CD4-positive, alpha-beta T cell treated with Interleukin-6 for 4 hours (primary cell): Measurements from ENCODE around the gene ZDHHC24.
"Not testable (repeated sequence)": the region's sequence is repeated elsewhere in the genome, so short reads cannot be mapped to it uniquely, and the experiment has no call there.

Experiments used
- DNase-seq: peaks from one replicate; pipeline ENCODE4 v3.0.0-alpha.2; 2020; ENCODE audit warnings: mixed read lengths

The ZDHHC24 gene

DNA sequence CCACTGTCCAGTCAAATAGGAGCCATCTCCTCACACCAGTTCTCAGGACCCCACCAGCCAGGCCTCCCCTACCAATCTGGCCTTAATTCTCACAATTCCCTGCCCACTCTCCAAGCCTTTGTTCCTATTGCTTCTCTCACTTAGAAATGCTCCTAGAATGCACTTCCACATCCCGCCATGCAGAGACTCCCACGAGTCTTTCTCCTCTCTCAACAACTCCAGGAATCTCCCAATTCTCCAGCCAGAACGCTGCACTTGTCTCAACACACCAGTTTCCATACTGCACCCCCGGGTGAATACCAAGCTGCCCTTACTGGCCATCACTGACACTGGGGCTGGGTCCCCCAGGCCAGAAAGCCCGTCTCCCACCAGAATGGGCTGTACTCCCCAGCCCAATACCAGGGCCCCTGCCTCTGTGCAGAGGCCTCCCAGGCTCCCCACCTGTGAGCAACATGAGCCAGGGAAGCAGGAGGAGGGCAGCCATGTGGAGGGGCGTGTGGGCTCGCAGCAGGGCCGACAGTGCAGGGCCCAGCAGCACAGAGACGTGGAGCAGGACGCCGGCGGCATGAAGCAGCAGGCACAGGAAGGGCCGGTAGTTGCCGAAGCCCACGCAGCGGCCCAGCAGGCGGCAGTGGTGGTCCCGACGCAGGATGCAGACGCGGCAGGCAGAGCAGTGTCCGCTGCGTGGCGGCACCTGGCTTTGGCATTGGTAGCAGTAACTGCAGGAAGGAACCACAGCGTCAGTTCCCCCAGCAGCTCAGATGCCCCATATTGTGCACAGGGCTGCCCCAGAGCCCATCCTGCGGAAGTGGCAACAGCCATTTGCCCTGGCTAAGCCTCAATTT lies 2.4 kb downstream of the ZDHHC24 start:
- peak; percentile 74 for DNase-seq

DNA sequence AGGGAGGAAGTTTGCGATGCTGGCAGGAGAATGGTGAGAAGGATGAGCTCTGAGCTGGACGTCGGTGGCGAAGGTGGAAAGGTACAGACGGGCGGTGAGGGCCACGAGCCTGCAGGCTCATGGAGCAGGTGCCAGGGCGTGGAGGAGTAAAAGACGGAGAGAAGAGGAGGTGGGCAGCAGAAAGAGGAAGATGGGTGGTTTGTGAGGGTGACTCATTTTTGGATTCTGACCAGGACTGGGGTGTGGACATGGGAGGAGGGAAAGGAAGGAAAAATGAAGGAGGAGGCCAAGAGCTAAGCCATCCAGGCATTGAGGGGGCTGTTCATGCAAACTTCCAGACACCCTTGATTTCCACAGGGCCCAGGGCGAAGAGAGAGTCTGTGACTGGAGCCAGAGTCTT lies 3.5 kb downstream of the ZDHHC24 start:
- no peak for DNase-seq

DNA sequence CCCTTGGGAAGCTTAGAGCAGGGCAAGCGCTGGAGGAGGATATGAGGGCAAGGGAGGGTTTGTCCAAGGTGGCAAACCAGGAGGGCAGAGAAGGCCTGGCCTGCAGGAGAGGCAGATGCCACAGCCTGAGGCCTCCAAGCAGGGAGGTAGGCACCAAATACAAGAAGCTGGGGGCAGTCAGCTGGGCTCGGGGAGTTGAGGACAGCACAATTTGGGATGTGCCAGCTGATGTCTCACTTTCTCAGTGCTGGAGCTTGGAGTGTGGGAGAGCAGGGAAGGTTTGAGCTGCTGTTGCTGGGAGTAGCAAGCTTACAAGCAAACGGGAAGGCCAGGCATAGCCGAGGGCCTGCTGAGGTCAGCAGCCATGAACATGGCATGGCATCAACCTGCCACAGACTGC lies 4.0 kb downstream of the ZDHHC24 start:
- DNase-seq, result no peak

- DNase-seq, result not testable (repeated sequence)
Measured at GRCh38 chr11:66540598-66540997, 5.2 kb downstream of the ZDHHC24 start.

DNA sequence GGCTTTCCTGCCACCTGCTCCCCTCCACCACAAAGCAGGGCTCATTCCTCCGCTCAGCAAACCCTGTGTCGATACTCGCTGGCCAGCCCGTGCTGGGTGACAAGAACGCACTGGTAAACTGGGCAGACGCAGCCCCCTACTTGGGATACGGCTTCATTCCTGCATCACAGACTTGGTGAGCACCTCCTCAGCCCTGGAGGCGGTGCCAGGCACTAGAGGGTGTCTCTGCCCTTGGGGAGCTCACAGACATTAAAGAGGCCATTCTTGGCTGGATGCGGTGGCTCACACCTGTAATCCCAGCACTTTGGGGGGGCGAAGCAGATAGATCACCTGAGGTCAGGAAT lies 6.0 kb downstream of the ZDHHC24 start:
- no peak for DNase-seq

GRCh38 chr11:66539170-66539869 lies 6.5 kb downstream of the ZDHHC24 start:
- DNase-seq, result no peak

DNA sequence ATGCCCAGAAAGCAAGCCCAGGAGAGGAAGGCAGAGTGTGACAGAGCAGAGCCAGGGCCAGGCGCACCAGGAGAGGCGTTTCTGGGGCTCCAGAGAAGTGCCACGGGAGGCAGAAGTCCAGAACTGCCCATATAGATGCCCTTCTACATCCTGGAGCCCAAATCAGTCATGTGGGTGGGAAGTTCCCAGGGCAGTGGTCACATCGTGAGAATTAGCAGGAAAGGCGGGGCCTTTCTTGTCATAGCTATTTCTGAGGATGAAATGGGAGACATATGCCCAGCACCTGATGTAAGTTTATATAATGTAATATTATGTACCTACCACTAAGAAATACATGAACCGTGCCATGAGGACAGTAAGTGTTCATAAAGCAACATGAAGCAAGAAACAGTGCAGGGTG lies 13.1 kb downstream of the ZDHHC24 start:
- DNase-seq, result no peak

GRCh38 chr11:66531841-66532240 lies 14.0 kb downstream of the ZDHHC24 start:
- DNase-seq, result no peak

DNA sequence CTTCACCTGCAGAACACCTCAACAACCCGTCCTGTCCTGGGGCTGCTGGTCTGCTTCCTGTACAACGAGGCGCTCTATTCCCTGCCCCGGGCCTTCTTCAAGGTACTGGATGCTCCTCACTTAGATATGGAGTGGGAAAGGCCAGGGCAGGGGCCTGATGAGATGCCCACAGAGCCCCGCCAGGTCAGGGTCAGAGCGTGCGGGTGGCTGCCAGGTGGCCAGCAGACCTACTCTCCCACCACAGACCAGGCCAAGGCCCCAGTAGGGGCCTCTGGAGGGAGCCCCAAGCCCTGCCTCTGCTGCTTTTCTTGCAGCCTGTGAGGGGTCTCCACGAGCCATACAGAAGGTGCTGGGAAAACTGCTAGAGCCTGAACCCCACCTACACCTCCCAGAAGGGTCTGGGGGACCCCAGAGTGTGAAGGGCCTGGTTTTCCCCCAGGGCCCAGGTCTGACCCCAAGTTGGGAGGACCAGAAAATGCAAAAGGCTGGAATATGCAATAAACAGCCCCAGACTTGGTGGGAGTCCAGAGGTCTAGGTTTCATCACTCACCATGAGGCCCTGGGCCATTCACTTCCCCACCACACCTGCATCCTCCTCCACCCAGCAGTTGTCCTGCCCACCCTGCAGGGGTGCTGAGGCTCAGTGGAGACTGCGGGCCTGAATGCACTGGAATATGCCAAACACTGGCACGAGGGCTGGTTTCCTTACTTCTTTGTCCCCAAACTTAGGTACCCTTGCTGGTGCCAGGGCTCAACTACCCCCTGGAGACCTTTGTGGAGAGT lies 14.7 kb downstream of the ZDHHC24 start:
- no peak for DNase-seq

DNA sequence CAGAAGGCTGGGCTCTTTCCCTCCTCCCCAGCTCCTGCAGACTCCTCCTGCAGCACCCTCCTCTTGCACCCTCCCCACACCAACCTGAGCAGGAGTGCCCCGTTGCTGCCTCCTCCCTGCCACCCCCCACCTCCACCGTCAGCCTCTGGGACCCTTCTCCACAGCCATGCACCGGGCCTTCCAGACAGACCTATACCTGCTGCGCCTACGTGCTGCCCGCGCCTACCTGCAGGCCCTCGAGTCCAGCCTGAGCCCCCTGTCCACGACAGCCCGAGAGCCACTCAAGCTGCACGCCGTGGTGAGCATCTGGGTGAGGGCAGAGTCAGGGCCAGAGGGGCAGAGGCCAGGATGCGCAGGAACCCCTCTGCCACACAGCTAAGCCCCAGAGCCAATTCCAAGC lies 16.2 kb downstream of the ZDHHC24 start:
- DNase-seq, result no peak

DNA sequence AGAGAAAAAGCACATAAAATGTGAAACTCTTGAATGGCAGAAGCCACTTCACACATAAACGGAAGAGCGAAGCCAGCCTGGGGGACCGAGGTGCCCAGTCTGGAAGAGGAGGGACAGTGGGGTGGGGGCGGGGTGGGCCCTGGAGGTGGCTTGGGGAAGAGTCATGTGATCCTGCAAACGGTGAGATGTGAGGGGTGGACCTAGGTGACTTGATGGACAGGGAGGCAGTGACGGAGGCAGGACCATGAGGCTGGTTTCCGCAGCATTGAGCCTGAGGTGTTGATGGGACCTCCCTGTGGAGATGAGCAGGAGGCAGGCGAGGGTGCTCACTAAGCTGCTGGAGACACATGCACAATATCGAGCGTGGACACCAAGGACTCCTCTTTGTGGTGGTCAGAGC lies 16.8 kb downstream of the ZDHHC24 start:
- no peak for DNase-seq

- DNase-seq, result no peak
Measured at GRCh38 chr11:66524304-66525040, 21.4 kb downstream of the ZDHHC24 start.

- DNase-seq, result no peak
Measured at GRCh38 chr11:66523611-66524010, 22.2 kb downstream of the ZDHHC24 start.

GRCh38 chr11:66510990-66511339 lies 34.9 kb downstream of the ZDHHC24 start:
- no peak for DNase-seq

DNA sequence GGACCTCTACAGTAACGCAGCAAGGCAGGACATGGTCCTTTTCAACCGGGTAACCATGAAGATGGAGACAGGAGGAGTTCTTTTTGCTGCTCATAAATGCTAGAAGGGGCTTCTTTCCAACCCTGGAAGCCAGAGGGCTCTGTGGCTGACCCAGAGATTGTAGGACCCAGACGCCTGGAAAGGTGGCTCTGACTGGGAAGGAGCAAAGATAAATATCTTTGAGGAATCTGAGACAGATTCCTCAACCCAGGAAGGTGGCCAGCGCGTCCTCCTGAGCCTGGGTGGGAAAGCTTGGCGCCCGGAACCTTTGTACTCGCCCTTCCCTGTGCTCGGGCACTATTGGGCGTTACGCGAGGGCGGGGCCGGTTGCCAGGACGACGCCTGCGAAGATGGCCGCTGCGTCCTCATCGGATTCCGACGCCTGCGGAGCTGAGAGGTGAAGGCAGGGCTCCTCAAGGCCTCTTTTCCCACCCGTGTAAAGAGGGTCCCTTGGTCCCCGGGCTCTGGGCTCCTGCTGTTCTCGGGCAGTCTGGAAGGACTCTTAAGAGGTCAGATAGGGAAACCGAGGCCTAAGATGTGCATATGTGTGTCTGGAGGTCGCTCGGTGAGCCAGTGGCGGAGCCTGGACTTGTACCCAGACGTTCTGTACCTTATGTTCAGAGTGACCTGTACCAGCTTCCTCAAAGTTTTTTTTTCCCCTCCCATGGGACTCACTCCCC lies 35.4 kb downstream of the ZDHHC24 start, which contains the start of gene BBS1:
Gene BBS1 (plus strand): TSS at position 365 of the 719 bp plus-strand sequence. CDS start 25 bp downstream, at position 390.
- peak; percentile 85 for DNase-seq

GRCh38 chr11:66509131-66509561 lies 36.7 kb downstream of the ZDHHC24 start:
- no peak for DNase-seq

- no peak for DNase-seq
Measured at GRCh38 chr11:66505276-66505816, 40.5 kb downstream of the ZDHHC24 start.

GRCh38 chr11:66498506-66498905 lies 47.3 kb downstream of the ZDHHC24 start:
- no peak for DNase-seq

DNA sequence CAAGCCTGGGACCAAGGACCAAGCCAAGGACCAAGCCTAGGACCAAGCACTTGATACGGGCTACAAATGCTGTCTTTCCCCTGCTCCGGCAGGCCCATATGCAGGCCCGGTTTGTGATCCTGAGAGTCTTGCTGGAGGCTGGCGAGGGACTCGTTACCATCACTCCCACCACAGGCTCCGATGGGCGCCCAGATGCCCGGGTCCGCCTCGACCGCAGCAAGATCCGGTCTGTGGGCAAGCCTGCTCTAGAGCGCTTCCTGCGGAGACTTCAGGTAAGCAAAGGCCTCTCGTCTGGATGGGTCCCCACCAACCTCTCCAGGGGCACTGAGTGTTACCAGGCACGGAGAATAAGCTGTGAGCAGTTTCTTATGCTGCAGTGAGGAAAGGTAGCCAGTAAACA lies 48.6 kb downstream of the ZDHHC24 start:
- DNase-seq, result no peak

DNA sequence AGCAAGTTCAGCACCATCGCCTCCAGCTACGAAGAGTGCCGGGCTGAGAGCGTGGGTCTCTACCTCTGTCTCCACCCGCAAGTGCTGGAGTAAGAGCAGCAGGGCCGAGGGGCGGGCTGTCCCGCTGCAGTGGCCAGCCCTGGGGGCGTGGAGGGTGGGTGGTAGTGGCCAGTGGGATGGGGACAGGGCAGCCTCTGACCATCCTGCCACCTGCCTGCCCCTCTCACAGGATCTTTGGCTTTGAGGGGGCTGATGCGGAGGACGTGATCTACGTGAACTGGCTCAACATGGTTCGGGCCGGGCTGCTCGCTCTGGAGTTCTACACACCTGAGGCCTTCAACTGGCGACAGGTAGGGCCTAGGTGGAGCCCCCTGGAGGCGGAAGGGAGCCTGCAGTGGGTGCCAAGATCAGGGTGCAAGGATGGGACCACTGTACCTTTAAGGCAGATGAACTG lies 50.4 kb downstream of the ZDHHC24 start:
- no peak for DNase-seq

- no peak for DNase-seq
Measured at GRCh38 chr11:66494935-66495334, 50.9 kb downstream of the ZDHHC24 start.

- no peak for DNase-seq
Measured at GRCh38 chr11:66494458-66494857, 51.4 kb downstream of the ZDHHC24 start.
